Activated T-helper 9 cell treated with anti-CD3 and anti-CD28 coated beads, Interleukin-2, amount 50 U/mL, for 16 hours (primary cell): ENCODE results near the gene GREB1L.

Experiments
- DNase-seq: peaks from one replicate; pipeline ENCODE4 v3.0.0-alpha.2; 2020; ENCODE audit warnings: low read depth

GREB1L gene

DNA sequence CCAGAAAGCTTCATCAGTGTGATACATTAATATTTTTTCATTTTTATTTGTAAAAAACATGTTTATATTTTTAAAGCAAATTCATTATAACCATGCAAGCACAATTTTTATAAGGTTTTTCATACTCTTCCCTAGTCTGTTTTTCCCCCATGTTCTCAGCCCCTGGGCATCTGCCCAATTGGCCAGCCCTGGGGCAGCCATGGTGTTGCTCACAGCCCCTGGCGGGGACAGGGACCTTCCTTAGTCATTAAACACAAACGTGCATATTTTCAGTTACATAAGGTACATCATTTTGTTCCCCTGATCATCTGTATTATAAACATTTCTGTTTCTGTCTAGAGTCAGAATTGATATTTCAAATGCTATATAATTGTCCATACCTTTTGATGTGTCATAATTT lies 208.5 kb downstream of the GREB1L start:
- DNase-seq = no peak

DNA sequence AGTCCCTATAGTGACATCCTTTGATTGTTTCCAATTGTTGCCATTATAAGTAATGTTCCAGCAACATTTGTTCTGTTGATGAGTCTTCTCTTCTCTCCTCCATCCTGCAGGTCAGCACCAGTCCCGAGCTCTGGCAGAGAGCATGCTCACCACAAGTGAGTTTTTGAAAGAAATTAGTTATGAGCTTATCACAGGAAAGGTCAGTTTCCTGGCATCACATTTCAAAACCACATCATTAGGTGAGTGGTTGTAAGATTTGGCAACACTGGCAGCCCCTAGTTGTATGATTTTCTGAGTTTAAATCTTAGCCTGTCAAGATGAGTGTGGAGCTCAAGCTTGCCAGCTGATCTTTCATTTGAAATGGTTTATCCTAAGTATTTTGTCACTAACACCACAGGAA lies 208.9 kb downstream of the GREB1L start:
- no peak for DNase-seq

- DNase-seq = no peak
These were observed 209.8 kb downstream of the GREB1L start for GRCh38 chr18:21451851-21452250.

- no peak for DNase-seq
These were observed 210.3 kb downstream of the GREB1L start for GRCh38 chr18:21452276-21452780.

GRCh38 chr18:21452796-21453510 lies 210.9 kb downstream of the GREB1L start:
- DNase-seq = no peak

- no peak for DNase-seq
These were observed 211.5 kb downstream of the GREB1L start for GRCh38 chr18:21453511-21453901.

GRCh38 chr18:21454725-21455124 lies 212.7 kb downstream of the GREB1L start:
- no peak for DNase-seq

DNA sequence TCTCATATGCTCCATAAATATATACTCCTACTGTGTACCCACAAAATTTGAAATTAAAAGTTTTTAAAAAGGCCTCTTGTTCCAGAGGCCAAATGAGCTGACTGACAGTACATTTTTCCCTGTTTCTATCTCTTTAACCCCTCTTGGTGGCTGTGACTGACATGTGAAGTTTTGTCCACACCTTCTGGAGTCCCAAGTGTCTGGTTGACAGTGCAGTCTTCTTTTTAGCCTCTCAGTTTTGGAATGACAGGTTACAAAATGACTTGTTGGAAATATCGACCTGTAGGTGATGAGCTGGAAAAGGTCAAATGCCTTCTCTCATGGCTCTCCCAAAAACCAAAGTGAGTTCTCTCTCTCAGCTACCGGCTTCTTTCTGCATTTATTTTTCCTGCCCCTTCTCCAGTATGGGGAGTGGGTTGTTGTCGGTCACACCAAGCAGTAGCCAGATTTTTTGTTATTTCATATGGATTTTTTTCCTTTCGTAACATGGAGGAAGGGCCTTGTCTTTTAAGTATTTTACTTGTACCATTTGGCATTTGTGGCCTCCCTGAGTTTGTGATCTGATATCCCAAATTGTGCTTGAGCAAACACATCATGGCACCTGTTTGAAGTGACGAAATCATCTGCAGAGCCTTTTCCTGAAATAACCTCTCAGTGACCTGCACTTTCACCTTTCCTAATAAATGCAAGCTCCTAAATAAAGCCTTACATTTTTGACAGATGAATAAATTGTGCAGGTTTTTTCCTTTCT lies 214.6 kb downstream of the GREB1L start:
- no peak for DNase-seq

DNA sequence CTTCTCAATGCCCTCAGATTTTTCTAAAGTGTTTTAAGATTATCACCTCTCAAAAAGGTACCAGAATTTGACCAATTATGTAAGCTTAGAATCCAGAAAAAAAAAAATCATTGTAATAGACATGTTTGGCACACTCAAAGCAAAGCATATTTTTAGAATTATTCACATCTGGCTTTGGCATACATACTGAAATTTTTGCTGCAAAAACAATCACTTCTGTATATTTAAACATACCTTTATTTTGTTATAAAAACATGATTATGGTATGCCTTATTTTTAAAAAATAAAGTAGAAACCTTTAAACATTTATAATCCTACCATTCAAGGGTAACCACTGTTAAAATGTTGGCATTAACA lies 215.1 kb downstream of the GREB1L start:
- no peak for DNase-seq

DNA sequence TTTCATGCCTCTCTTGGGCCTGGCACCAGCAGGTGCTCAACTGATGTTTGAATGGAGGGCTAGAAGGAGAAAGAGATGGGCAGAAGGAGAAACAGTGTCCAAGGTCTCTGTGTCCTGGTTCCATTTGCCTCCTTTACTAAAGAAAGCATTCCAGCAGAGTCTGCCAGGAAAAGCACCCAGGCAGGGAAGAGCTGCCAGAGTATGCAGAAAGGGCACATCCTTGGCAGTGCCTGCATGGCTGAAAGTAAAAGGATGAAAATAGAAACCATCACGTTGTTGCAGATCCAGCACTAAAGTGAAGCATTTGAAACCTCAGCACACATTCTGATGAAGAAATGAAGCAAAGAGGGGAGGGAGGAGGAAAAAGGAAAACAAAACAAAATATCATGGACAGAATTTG lies 216.3 kb downstream of the GREB1L start:
- DNase-seq = no peak

GRCh38 chr18:21458788-21459187 lies 216.8 kb downstream of the GREB1L start:
- no peak for DNase-seq

DNA sequence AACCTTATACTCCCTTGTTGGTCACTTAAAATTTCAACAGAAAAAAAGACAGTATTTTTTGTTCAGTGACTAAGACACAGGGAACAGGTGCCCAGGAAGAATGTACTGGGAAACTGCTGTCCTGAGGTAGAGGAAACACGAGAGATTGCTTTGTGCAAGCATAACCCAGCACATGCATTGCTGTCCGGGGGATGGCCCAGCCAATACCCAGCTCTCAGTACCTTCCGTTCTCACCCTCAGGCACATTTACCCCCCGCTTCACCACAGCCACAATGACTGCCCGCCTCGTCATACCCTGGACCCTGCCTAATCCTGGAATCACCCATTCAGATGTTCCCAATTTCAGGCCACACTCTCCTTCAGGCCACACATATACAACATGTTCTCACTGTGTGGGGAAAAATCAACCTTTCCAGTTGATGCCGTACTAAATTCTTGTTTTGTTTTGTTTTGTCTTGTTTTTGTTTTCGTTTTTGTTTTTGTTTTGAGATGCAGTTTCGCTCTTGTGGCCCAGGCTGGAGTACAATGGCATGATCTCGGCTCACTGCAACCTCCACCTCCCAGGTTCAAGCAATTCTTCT lies 217.8 kb downstream of the GREB1L start:
- DNase-seq = no peak

GRCh38 chr18:21461460-21461859 lies 219.4 kb downstream of the GREB1L start:
- no peak for DNase-seq

DNA sequence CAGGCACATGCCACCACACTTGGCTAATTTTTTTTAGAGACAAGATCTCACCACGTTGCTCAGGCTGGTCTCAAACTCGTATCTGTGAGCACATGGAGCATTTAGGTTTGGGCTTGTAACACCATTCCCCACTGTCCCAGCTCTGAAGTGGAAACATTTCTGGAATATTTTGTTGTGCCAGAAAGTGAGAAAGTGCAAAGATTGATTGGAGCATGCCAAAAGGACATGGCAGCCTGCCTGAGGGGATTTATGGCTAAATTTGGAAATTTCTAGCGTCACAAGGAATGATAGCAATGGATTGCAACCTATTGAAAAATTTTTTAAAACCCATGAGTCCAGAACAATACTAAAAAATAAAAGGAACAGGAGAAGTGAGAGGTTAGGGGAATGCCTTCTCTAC lies 221.7 kb downstream of the GREB1L start:
- DNase-seq = no peak

DNA sequence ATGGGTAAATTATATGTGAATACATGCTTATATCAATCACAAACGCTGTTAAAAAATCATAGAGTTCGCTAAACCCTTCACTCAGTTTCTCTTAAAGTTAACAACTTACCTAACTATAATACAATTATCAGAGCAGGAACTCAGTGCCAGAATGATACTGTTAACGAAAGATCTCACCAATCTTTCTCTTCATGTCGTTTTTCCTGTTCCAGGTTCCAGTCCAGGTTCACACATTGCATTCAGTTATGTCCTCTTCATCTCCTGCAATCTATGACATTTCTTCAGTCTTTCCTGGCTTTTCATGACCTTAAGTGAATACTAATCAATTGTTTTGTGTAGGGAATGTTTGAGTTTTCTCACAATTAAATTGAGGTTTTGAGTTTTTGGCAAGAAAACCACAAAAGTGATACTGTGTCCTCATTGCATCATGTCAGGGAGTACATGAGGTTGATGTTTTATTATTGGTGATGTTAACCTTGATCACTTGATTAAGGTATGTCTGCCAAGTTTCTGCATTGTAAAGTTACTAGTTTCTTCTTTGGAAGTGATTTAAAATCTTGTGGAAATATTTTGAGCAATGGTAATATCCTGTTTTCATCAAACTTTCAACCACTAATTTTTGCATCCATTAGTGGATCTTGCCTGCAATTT lies 226.6 kb downstream of the GREB1L start:
- no peak for DNase-seq

DNA sequence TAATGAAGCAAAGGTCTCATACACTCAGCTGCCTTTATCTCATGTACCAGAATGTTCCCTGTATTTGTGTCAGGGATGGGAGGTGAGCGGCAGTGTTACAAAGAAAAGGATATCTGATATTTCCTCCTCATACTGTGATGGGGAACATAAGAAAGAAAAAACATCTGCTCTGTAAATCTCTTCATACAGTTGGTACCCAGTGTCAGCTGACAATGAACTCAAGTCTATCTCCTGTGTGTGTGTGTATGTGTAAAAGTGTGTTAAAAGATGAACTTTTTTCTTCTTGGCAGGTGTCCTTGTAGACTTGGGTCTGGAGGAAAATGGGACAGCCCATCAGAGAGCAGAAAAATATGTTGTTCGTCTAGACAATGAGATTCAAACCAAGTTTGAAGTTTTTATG lies 230.7 kb downstream of the GREB1L start:
- DNase-seq = no peak

GRCh38 chr18:21474621-21475020 lies 232.6 kb downstream of the GREB1L start:
- no peak for DNase-seq

DNA sequence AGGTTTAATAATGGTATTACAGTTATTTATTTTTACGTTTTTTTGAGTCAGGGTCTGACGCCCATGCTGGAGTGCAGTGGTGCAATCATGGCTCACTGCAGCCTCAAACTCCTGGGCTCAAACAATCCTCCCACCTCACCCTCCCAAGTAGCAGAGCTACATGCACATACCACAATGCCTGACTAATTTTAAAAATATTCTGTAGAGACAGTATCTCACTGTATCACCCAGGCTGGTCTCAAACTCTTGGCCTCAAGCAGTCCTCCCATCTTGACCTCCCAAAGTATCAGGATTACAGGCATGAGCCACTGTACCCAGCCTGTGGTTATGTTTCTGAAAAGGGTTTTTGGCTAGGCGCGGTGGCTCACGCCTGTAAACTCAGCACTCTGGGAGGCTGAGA lies 237.7 kb downstream of the GREB1L start:
- no peak for DNase-seq

DNA sequence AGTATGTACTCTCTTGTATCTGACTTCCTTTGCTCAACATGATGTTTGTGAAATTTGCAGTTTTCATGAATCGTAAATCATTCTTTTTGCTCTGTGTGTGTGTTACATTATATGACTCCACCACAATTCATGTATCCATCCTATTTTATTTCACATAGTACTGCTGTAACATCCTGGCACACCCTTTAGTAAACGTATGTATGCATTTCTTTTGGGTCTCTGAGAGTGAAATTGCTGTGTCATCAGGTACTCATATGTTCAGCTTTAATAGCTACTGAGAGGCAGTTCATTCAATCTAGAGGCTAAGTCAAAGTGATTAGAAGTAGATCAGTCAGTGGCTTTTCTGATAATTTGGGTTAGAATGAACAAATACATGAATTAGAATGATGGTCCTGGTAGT lies 239.7 kb downstream of the GREB1L start:
- DNase-seq = no peak

GRCh38 chr18:21483051-21483450 lies 241.0 kb downstream of the GREB1L start:
- no peak for DNase-seq

DNA sequence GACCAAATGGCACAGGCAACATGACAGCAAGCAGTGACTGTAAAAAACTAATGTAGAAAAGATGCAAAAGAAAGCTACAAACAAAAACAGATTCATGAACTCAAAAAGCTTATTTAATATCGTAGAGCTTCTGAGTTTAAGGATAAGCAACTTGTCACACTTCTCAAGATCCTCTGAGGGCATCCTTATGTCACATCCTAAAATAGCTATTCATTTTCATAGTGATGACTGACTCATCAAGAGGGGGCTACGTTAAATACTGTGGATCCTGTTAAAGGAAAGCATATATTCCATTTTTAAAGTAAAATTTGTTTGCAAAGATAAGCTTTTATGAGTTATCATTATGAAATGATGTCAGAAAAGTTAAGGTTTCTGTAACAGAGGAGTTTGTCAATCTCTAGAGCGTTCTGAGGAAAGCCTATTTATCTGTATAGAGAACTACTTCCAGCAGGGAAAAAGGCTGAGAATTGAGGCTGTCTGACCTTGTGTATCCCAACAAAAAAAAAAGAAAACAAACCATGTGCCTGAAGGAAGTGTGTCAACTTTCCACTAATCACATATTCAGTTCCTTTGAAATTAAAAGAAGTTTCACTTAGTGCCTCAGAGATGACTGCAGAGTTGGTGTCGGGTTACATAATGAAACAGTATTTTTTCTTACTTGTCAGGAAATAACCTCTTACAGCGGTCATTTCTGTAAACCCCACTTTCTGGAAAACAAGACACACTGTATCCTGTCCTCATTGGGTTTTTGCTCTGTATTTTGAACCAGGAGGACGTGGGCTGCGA lies 243.0 kb downstream of the GREB1L start:
- DNase-seq = no peak

DNA sequence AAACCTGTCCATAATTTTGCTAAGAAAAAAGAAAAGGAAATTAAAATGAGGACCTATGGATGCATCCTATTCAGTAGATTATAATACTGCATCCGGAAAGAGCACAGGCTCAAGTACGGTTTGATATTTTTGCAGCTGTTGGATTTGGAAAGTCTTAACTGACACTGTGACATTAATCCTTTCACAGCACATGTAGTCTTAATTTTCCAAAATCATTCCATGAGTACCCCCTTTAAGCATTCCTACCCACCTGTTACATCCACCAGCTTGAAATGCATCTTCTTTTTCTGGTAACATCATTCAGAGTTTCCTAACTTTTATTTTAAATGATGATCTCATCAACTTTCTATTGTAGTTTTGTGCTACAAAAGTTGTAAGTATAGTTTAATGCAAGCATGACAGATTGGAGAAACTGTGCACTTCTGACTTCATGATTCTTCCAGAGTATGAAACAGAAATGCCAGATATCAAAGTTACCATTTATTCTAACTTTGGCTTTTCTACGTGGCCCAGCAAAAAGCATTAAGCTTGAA lies 244.9 kb downstream of the GREB1L start:
- no peak for DNase-seq
